HuH-7.5 (cell line): ENCODE measurements around the gene SLC4A8.

Source experiments
- DNase-seq: peaks from one replicate; pipeline ENCODE4 v3.0.0; 2011; ENCODE audit warnings: low spot score

Gene SLC4A8

GRCh38 chr12:51395283-51396230 lies 29.1 kb upstream of the SLC4A8 start:
- no peak for DNase-seq

DNA sequence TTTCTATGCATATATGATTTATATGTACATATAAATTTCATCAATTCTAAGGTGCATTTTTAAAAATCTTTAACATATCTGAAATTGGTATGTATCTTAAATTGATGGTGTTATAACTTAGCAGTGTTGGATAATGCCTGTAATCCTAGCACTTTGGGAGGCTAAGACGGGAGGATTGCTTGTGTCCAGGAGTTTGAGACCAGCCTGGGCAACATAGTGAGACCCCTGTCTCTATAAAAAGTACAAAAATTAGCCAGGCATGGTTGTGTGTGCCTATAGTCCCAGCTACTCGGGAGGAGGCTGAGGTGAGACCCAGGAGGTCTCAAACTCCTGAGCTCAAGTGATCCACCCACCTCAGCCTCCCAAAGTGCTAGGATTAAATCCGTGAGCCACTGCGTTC lies 27.0 kb upstream of the SLC4A8 start:
- DNase-seq, result no peak

GRCh38 chr12:51399891-51400290 lies 24.7 kb upstream of the SLC4A8 start:
- DNase-seq, result no peak

DNA sequence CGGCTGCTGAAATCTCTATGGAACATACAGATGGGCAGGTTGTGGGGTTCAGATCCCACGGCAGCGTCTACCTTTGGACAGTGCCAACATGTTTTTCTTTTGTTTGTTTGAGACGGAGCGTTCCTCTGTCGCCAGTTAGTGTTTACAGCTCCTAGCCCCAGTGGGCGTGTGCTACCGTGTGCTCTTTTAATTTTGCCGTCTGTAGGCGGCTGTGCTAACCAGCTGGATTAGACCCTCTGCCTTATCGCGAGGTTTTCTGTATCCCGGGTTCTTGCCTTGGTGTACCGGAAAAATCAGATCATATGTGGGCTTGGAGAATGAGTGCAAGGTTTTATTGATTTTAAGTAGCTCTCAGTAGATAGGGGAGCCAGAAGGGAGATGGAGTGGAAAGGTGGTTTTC lies 23.6 kb upstream of the SLC4A8 start:
- DNase-seq, result no peak

DNA sequence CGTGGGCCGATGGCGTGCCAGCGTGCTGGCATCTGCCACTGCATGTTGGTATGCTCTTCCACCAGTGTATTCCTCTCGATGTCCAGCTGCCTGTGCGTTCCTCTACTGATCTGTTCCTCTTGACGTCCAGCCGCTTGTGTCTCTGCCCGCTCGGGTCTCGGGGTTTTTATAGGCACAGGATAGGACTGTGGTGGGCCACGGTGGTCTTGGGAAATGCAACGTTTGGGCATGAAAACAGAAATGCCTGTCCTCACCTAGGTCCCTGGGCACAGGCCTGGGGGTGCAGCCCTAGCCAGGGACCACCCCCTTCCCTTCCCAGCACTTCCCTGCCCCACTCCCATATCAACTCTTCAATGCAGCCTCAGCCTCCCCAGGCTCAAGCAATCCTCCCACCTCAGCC lies 23.1 kb upstream of the SLC4A8 start:
- no peak for DNase-seq

DNA sequence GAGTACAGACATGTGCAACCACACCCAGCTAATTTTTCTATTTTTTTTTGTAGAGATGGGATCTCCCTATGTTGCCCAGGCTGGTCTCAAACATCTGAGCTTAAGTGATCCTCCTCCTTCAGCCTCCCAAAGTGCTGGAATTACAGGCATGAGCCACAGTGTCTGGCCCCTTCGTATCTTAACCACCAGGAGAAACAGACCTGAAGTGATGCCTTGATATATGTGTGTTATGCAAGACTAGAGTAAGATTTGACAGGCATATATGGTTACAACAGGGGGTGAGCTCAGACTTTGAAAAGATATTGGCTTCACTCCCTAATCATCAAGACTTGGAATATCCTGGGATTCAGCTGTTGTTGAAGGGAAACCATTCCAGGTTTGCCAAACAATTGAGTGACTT lies 22.7 kb upstream of the SLC4A8 start:
- no peak for DNase-seq

DNA sequence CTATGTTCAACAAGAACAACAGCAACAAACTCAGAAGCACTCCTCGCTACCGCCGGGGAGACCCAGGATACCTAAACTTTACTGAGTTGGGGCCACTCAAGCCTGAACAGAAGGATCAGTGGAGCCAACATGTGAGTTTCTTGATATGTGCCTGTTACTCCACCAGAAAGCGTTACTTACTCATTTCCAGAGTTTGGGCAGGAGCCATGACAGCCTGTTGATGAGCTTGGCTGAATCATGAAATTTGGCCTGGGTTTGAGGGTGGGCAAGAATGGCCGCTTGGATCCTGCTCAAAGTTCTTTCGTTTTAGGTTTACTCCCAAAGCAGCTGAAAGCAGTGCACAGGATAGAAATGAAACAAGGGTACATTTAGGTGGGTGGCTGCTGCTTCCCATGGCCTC lies 21.5 kb upstream of the SLC4A8 start:
- DNase-seq, result no peak

DNA sequence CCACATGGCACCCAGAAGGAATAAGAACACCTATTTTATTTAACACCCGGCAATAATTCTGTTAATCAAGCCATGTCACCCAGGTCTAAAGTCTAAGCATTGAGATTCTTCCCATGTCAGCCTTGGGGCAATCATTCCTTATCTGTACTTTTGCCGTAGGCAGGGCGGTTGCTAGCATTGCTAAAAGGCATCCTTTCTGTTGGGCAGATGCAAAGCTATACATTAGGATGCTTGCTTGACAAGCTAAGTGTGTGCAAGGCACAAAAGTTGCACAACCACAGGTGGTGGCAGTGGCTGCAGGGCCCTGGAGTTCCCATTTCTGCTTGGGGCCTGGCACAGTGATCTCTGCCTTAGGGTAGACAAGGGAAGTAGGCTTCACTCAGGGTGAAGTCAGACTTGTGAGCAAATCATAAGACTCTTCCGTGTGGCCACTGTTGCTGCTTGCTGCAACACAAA lies 20.9 kb upstream of the SLC4A8 start:
- no peak for DNase-seq

DNA sequence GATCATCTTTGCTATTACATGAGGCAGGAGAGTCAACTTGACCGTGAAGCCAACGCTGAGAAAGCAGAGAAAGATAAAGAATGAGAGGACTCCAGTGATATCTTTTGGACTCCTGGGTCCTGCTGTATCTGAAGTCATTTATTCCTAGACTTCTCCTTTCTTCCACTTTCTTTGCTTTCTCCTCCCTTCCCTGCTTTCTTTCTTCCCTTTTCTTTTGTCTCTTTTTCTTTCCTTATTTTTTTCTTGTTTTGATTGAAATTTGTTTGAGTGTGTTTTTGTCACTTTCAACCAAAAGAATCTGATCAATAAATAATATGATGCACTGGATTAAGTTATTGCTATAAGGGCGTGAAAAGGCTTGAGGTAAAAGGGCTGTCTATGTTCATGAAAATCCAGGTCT lies 20.0 kb upstream of the SLC4A8 start:
- DNase-seq, result no peak

DNA sequence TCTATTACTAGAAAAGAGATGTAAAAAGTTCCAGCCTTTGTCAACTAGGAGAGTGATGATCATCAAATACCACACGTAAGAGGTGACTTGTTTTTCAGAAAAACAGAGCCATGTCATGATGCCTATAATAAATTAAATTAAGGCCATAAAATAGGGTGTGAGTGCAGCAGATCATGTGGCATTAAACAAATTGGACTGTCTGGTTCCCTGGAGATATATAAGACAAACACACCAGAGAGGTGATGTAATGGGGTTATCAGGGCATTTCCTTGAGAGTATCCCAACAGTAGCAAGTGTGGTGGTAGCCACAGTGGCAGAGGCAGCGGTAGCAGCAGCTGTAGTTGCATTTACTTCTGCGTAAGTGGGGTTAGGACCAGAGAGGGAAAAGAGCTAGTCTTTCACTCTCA lies 18.8 kb upstream of the SLC4A8 start:
- no peak for DNase-seq

- DNase-seq, result no peak
These were observed 18.3 kb upstream of the SLC4A8 start for GRCh38 chr12:51406290-51406689.

GRCh38 chr12:51406859-51407258 lies 17.8 kb upstream of the SLC4A8 start:
- DNase-seq, result no peak

GRCh38 chr12:51407604-51408003 lies 17.0 kb upstream of the SLC4A8 start:
- no peak for DNase-seq

DNA sequence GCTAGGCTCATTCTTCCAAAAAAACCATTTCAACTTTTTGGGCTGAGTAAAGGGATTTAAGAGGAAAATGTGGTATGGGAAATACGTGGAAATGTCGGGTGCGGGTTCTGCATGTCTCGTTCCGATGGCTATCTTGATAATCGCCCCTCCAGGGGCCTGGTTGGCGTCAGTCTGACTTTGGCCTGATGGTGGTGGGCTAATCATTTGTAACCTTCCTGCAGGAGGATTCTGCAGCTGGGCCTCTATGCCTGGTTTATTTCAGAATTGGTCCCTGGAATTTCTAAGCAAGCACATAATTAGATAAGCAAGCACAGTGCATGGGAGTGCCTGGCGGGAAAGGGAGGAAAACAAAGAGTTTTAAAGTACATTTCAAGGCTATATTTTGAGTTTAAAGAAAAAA lies 14.8 kb upstream of the SLC4A8 start:
- no peak for DNase-seq

DNA sequence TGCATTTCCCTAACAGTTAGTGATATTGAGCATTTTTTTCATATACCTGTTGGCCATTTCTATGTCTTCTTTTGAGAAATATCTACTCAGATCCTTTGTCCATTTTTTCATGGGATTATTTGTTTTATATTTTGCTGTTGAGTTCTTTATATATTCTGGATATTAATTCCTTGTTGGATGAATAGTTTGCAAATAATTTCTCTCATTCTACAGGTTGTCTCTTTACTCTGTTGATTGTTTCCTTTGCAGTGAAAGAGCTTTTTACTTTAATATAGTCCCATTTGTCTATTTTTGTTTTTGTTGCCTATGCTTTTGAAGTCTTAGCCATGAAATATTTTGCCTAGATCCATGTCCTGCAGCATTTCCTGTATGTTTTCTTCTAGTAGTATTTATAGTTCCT lies 11.5 kb upstream of the SLC4A8 start:
- DNase-seq, result no peak

GRCh38 chr12:51413791-51414190 lies 10.8 kb upstream of the SLC4A8 start:
- DNase-seq, result no peak

DNA sequence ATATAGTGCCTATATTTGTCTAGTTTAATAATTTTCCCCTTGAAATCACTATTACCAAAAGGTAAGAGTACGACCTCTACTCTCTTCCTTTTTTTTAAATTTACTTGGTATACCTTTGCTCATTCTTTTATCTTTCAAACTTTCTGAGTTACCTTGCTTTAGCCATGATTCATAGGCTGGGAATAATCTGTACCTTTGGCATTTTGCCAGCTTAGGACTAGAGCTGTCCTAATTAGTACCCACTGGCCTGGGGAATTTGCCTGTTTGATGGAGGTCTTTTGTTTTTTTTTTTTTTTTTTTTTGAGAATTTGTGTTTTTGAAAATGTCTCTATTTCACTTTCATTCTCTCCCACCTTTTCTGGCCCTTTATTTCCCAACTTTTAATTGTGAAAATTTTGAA lies 8.7 kb upstream of the SLC4A8 start:
- no peak for DNase-seq

- DNase-seq, result no peak
These were observed 6.8 kb upstream of the SLC4A8 start for GRCh38 chr12:51417826-51418225.

DNA sequence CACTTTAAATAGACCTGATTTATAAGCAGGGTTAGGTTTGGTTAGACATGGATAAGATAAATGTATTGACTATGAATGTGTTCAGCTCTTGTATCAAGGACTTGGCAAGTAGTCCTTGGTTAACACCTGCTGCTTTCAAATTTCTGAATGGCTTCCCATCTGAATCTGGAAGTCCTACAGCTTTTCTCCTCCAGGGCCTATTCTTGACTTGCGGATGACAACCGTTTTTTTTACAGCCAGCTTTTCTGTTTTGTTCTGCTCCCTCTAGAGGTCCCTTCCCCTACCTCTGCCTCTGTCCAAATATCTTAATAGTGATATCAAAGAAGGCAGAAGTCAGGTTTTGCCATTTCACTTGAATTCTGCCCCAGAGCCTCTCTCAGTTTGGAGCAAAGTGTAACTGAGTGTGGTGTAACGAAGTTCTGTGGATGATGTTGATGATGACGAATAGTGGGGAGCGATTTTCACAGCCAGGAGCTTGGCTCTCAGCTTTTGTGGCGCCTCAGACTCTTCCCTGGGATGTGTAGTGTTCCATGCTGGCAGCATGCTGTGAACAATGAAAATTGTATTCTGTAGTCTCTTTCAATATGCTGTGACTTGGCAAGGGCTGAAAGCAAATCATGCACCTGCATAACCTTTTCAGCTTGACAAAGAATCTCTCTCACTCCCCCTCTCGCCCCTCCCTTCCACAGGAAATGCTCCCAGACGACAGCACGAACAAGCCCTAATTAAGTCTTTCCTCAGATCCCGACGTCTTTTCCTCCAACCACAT lies 5.0 kb upstream of the SLC4A8 start:
- no peak for DNase-seq

DNA sequence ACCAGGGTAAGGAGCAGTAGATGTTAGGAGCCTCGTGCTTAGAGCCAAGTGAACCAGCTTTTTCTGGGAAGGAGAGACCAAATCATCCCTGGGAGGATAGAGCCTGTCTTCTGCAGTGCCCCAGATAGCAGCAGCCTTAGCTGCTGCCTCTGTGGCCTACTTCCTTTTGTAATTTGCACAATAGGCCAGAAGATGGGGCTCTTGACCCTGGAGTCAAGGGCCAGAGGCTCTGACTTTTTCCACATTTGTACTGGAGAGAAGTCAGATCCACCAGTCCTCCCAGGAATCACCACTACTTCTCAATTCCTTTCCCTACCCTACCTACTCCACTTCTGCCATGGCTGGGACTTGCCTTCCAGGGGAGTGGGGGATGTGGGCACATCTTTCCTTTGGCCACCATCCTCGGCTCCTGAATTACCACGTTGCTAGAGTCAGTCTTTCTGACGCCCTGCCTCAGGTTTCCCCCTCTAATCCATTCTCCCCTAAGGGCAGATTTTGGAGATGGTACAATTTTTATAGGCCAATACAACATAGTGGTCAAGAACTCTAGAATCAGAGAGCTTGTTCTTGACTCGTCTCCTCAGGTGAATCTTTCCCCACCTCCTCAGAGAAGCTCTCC lies 3.3 kb upstream of the SLC4A8 start:
- peak; percentile 73 for DNase-seq

GRCh38 chr12:51424094-51424661 lies 453 bp upstream of the SLC4A8 start:
- no peak for DNase-seq

DNA sequence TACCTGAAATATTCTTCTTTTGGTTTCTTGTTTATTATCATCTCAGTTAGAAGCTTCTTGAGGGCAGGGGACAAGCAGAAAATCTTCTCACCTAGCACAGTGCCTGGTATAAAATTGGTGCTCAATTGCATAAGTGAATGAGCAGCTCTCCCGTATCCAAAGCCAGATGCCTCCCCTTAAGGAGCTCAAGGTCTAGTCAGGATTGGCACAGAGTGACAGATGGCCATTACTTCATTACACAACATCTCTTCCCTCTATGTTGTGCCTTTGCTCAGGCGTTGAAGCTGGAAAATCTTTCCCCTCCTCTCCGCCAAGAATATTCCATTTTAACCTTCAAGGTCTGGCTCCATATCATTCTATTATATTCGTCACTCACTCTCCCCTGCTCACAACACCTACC lies 3.6 kb downstream of the SLC4A8 start:
- DNase-seq, result no peak
